ENCODE measurements around the gene MYH11. TPM values are rescaled to one million over a fixed set of nuclear protein-coding genes. Genes with fewer than 3 reads are reported as not detected.

Gene MYH11
- polyA plus RNA-seq, 1 donor from 2014 or later, result not detected

- no peaks in the 10 kb centered on the region for H3K27me3 ChIP-seq (ENCODE audit: insufficient read depth, low read depth, low read length)
- no peak overlapping the region for H2AFZ ChIP-seq (ENCODE audit: low read depth, low read length)
- no peaks in the 10 kb centered on the region for H3K9me3 ChIP-seq (ENCODE audit: low read length)
- H3K4me3 ChIP-seq (ENCODE audit: low read length), result no peak overlapping the region
- no peaks in the 10 kb centered on the region for H3K36me3 ChIP-seq (ENCODE audit: insufficient read depth, low read length)
- H3K9ac ChIP-seq (ENCODE audit: low read length), result no peak overlapping the region
- no peak overlapping the region for H3K27ac ChIP-seq (ENCODE audit: low read length)
- H3F3A ChIP-seq (ENCODE audit: insufficient read depth, low read length, poor library complexity, severe bottlenecking), result no peaks in the 10 kb centered on the region
- H3K79me2 ChIP-seq (replicated peaks; ENCODE audit: insufficient read depth, low read length), result no peaks in the 10 kb centered on the region
- H3K4me2 ChIP-seq (ENCODE audit: low read length), result no peak overlapping the region
- H4K20me1 ChIP-seq (ENCODE audit: insufficient read depth), result no peaks in the 10 kb centered on the region
- H3K9me2 ChIP-seq (ENCODE audit: insufficient read depth, low read length), result no peaks in the 10 kb centered on the region
- TF ChIP-seq EP300 (conservative IDR thresholded peaks at IDR 0.05; ENCODE audit: poor library complexity, severe bottlenecking) (no peak), TAF1 (IDR thresholded peaks at IDR 0.05; ENCODE audit: low read depth) (no peak), POLR2AphosphoS5 (IDR thresholded peaks at IDR 0.05) (no peak), SMC3 (conservative IDR thresholded peaks at IDR 0.05; ENCODE audit: poor library complexity) (no peak), MXI1 (conservative IDR thresholded peaks at IDR 0.05; ENCODE audit: poor library complexity, severe bottlenecking) (no peak), RAD21 (conservative IDR thresholded peaks at IDR 0.05) (no peak), EZH2 (IDR thresholded peaks at IDR 0.05; ENCODE audit: borderline replicate concordance, insufficient read depth, low read length, poor library complexity, severe bottlenecking) (no peak)
- TF ChIP-seq, protein P1, sequence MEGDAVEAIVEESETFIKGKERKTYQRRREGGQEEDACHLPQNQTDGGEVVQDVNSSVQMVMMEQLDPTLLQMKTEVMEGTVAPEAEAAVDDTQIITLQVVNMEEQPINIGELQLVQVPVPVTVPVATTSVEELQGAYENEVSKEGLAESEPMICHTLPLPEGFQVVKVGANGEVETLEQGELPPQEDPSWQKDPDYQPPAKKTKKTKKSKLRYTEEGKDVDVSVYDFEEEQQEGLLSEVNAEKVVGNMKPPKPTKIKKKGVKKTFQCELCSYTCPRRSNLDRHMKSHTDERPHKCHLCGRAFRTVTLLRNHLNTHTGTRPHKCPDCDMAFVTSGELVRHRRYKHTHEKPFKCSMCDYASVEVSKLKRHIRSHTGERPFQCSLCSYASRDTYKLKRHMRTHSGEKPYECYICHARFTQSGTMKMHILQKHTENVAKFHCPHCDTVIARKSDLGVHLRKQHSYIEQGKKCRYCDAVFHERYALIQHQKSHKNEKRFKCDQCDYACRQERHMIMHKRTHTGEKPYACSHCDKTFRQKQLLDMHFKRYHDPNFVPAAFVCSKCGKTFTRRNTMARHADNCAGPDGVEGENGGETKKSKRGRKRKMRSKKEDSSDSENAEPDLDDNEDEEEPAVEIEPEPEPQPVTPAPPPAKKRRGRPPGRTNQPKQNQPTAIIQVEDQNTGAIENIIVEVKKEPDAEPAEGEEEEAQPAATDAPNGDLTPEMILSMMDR (IDR thresholded peaks at IDR 0.05; ENCODE audit: poor library complexity, severe bottlenecking), result no peak
- TF ChIP-seq, protein P2, sequence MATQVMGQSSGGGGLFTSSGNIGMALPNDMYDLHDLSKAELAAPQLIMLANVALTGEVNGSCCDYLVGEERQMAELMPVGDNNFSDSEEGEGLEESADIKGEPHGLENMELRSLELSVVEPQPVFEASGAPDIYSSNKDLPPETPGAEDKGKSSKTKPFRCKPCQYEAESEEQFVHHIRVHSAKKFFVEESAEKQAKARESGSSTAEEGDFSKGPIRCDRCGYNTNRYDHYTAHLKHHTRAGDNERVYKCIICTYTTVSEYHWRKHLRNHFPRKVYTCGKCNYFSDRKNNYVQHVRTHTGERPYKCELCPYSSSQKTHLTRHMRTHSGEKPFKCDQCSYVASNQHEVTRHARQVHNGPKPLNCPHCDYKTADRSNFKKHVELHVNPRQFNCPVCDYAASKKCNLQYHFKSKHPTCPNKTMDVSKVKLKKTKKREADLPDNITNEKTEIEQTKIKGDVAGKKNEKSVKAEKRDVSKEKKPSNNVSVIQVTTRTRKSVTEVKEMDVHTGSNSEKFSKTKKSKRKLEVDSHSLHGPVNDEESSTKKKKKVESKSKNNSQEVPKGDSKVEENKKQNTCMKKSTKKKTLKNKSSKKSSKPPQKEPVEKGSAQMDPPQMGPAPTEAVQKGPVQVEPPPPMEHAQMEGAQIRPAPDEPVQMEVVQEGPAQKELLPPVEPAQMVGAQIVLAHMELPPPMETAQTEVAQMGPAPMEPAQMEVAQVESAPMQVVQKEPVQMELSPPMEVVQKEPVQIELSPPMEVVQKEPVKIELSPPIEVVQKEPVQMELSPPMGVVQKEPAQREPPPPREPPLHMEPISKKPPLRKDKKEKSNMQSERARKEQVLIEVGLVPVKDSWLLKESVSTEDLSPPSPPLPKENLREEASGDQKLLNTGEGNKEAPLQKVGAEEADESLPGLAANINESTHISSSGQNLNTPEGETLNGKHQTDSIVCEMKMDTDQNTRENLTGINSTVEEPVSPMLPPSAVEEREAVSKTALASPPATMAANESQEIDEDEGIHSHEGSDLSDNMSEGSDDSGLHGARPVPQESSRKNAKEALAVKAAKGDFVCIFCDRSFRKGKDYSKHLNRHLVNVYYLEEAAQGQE (IDR thresholded peaks at IDR 0.05; ENCODE audit: borderline replicate concordance), result no peak
Observed at GRCh38 chr16:15768201-15768600, 88.6 kb downstream of the MYH11 start.

DNA sequence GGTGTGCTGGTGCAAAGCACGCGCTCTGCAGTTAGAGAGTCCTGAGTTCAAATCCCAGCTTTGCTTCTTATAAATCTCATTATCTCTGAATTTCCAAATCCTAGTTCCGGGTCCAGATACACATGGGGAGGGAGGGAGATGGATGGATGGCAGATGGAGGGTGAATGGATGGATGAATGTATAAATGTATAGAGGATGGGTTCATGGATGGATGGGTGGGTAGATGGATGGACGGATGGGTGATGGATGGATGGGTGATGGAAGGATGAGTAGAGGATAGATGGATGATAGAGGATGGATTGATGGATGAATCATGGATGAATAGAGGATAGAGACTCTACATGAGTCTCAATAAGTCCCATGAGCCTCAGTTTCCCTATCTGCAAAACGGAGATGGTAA is 89.9 kb downstream of the MYH11 start:
- H3K36me3 ChIP-seq (ENCODE audit: insufficient read depth, low read length), result no peaks in the 10 kb centered on the region
- H2AFZ ChIP-seq (ENCODE audit: low read depth, low read length), result no peak overlapping the region
- H3K4me2 ChIP-seq (ENCODE audit: low read length), result no peak overlapping the region
- TF ChIP-seq, protein P1 (IDR thresholded peaks at IDR 0.05; ENCODE audit: poor library complexity, severe bottlenecking), result no peak
- TF ChIP-seq TAF1 (IDR thresholded peaks at IDR 0.05; ENCODE audit: low read depth) (no peak), SMC3 (conservative IDR thresholded peaks at IDR 0.05; ENCODE audit: poor library complexity) (no peak), RAD21 (conservative IDR thresholded peaks at IDR 0.05) (no peak), EZH2 (IDR thresholded peaks at IDR 0.05; ENCODE audit: borderline replicate concordance, insufficient read depth, low read length, poor library complexity, severe bottlenecking) (no peak), POLR2AphosphoS5 (IDR thresholded peaks at IDR 0.05) (no peak), MXI1 (conservative IDR thresholded peaks at IDR 0.05; ENCODE audit: poor library complexity, severe bottlenecking) (no peak), EP300 (conservative IDR thresholded peaks at IDR 0.05; ENCODE audit: poor library complexity, severe bottlenecking) (no peak)
- TF ChIP-seq, protein P2 (IDR thresholded peaks at IDR 0.05; ENCODE audit: borderline replicate concordance), result no peak
- H3F3A ChIP-seq (ENCODE audit: insufficient read depth, low read length, poor library complexity, severe bottlenecking), result no peaks in the 10 kb centered on the region
- H4K20me1 ChIP-seq (ENCODE audit: insufficient read depth), result no peaks in the 10 kb centered on the region
- H3K27ac ChIP-seq (ENCODE audit: low read length), result no peak overlapping the region
- H3K9me3 ChIP-seq (ENCODE audit: low read length), result no peaks in the 10 kb centered on the region
- H3K27me3 ChIP-seq (ENCODE audit: insufficient read depth, low read depth, low read length), result no peaks in the 10 kb centered on the region
- H3K4me3 ChIP-seq (ENCODE audit: low read length), result no peak overlapping the region
- no peak overlapping the region for H3K9ac ChIP-seq (ENCODE audit: low read length)
- no peaks in the 10 kb centered on the region for H3K9me2 ChIP-seq (ENCODE audit: insufficient read depth, low read length)
- H3K79me2 ChIP-seq (replicated peaks; ENCODE audit: insufficient read depth, low read length), result no peaks in the 10 kb centered on the region

All from neural cell (in vitro differentiated cells).